D721Med (cell line): ENCODE data around the gene NKAP.

Experiments used
- DNase-seq: peaks from one replicate; pipeline ENCODE4 v3.0.0; 2011; ENCODE audit warnings: low spot score; ENCODE audit not compliant: insufficient read length
- FAIRE-seq: peaks from 2 replicates; lab custom pipeline; 2011; peaks lifted over from hg19 to GRCh38; lab: Jason Lieb, UNC
- TF ChIP-seq, protein P1 (sequence below): IDR thresholded peaks from 2 replicates; pipeline ENCODE4 v1.5.1; 2012; ENCODE audit warnings: mild to moderate bottlenecking, control low read depth; ENCODE audit not compliant: insufficient read depth; ENCODE audit errors: missing control alignments

Gene NKAP

DNA sequence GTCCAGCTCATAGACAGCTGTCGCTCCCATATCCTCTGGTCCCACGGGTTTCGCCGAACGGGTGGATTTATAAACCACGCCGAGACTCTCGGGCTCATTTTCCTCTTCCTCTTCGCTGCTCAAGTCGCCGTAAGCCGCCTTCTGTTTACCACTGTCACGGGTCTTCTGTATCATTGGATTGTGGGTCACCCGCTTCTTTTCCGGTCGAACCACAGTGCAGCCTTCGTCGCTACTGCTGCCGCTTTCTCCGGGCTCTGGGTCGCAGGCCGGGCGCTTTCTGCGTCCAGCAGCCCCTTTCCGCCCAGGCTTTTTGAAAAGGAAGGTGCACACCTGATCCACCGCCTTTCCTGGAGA lies 72.3 kb downstream of the NKAP start:
- FAIRE-seq, result no peak
- TF ChIP-seq, protein P1, sequence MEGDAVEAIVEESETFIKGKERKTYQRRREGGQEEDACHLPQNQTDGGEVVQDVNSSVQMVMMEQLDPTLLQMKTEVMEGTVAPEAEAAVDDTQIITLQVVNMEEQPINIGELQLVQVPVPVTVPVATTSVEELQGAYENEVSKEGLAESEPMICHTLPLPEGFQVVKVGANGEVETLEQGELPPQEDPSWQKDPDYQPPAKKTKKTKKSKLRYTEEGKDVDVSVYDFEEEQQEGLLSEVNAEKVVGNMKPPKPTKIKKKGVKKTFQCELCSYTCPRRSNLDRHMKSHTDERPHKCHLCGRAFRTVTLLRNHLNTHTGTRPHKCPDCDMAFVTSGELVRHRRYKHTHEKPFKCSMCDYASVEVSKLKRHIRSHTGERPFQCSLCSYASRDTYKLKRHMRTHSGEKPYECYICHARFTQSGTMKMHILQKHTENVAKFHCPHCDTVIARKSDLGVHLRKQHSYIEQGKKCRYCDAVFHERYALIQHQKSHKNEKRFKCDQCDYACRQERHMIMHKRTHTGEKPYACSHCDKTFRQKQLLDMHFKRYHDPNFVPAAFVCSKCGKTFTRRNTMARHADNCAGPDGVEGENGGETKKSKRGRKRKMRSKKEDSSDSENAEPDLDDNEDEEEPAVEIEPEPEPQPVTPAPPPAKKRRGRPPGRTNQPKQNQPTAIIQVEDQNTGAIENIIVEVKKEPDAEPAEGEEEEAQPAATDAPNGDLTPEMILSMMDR, result no peak
- no peak for DNase-seq
